Panc1 (cell line): ENCODE data around the gene GPBP1L1.

Experiments used
- REST ChIP-seq, 2 experiments: IDR thresholded peaks; 2 replicates each; pipeline ENCODE4 v1.6.1; 2011 to 2012; ENCODE audit warnings: low read depth in 2 of 2, control low read depth in 1 of 2, low read length in 1 of 2, mild to moderate bottlenecking in 1 of 2, moderate library complexity in 1 of 2; ENCODE audit not compliant: insufficient read depth in 1 of 2
- SIN3A ChIP-seq: IDR thresholded peaks from 2 replicates; pipeline ENCODE4 v1.6.1; 2012; ENCODE audit warnings: low read depth, mild to moderate bottlenecking, low read length, moderate library complexity, borderline replicate concordance; ENCODE audit not compliant: insufficient read depth
- TCF7L2 ChIP-seq: IDR thresholded peaks from 2 replicates; pipeline ENCODE4 v1.6.1; 2011; ENCODE audit warnings: mild to moderate bottlenecking, low read depth, low read length, inconsistent platforms
- TF ChIP-seq, protein P1 (sequence below): fragments of 450-650 bp; IDR thresholded peaks from 2 replicates; pipeline ENCODE4 v1.5.1; 2017; ENCODE audit warnings: mild to moderate bottlenecking

- TF ChIP-seq TCF7L2 (no peak), REST (IDR thresholded peaks at IDR 0.05; ENCODE audit: insufficient read depth in 1 of 2, low read depth in 2 of 2, low read length in 1 of 2) (no peak), SIN3A (no peak)
- TF ChIP-seq, protein P1, sequence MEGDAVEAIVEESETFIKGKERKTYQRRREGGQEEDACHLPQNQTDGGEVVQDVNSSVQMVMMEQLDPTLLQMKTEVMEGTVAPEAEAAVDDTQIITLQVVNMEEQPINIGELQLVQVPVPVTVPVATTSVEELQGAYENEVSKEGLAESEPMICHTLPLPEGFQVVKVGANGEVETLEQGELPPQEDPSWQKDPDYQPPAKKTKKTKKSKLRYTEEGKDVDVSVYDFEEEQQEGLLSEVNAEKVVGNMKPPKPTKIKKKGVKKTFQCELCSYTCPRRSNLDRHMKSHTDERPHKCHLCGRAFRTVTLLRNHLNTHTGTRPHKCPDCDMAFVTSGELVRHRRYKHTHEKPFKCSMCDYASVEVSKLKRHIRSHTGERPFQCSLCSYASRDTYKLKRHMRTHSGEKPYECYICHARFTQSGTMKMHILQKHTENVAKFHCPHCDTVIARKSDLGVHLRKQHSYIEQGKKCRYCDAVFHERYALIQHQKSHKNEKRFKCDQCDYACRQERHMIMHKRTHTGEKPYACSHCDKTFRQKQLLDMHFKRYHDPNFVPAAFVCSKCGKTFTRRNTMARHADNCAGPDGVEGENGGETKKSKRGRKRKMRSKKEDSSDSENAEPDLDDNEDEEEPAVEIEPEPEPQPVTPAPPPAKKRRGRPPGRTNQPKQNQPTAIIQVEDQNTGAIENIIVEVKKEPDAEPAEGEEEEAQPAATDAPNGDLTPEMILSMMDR: peak; percentile 29; the same call in 1 of the 2 replicates
These were observed 42.4 kb downstream of the GPBP1L1 start for GRCh38 chr1:45643978-45644377.
